Transverse colon (tissue), 4 donors: ENCODE data around the gene PRKCB. TPM values are rescaled to one million over a fixed set of nuclear protein-coding genes. Genes with fewer than 3 reads are reported as not detected.
A peak's percentile ranks its signal among the peaks of the same experiment; 100 is the strongest.

ENCODE experiments used
- DNase-seq: peaks from one replicate; pipeline ENCODE4 v3.0.0-alpha.2; 2019
- H3K27ac ChIP-seq, 4 donors: fragments of 200-600 bp; sonication (generic); 2 replicates each; pipeline ENCODE4 v1.5.1; 2016 to 2018; ENCODE audit warnings: inconsistent platforms in 4 of 4
- H3K27me3 ChIP-seq: fragments of 200-600 bp; sonication (generic); 2 replicates; pipeline ENCODE4 v1.5.1; 2017; ENCODE audit warnings: inconsistent platforms
- H3K36me3 ChIP-seq, 4 donors: fragments of 200-600 bp; sonication (generic); 2 replicates each; pipeline ENCODE4 v1.5.1; 2017 to 2019; ENCODE audit warnings: inconsistent platforms in 4 of 4
- H3K4me1 ChIP-seq, 4 donors: fragments of 200-600 bp; sonication (generic); 2 replicates each; pipeline ENCODE4 v1.5.1; 2017 to 2020; ENCODE audit warnings: inconsistent platforms in 4 of 4
- H3K4me3 ChIP-seq, 4 donors: fragments of 200-600 bp; sonication (generic); 1 replicate in 1 of 4; 2 replicates in 3 of 4; pipeline versions ENCODE4 v1.5.1 to v1.6.1; 2017 to 2019; ENCODE audit warnings: inconsistent platforms in 4 of 4
- H3K9me3 ChIP-seq, 2 donors: fragments of 200-600 bp; sonication (generic); 2 replicates each; pipeline ENCODE4 v1.5.1; 2017 to 2019; ENCODE audit warnings: inconsistent platforms in 2 of 2
- CTCF ChIP-seq, 5 experiments: fragments of 200-600 bp in 3 of 5; fragments of 450-650 bp in 2 of 5; sonication (generic) in 3 of 5; IDR thresholded peaks; 1 replicate in 2 of 5; 2 replicates in 3 of 5; pipeline ENCODE4 v1.5.1; 2016 to 2017; ENCODE audit warnings: antibody characterized with exemption in 5 of 5, inconsistent platforms in 3 of 5, mild to moderate bottlenecking in 2 of 5, moderate library complexity in 1 of 5
- EP300 ChIP-seq: sonication (generic); formaldehyde crosslinking; IDR thresholded peaks from one replicate; pipeline ENCODE4 v1.6.1; 2017; ENCODE audit warnings: antibody characterized with exemption, low read depth
- POLR2A ChIP-seq: fragments of 450-650 bp; IDR thresholded peaks from one replicate; pipeline ENCODE4 v1.6.1; 2016; ENCODE audit warnings: antibody characterized with exemption, mild to moderate bottlenecking, moderate library complexity
- POLR2AphosphoS5 ChIP-seq, 3 donors: sonication (generic); formaldehyde crosslinking; IDR thresholded peaks; one replicate each; pipeline ENCODE4 v1.6.1; 2016; ENCODE audit warnings: antibody characterized with exemption in 3 of 3
- WGBS, 2 donors: methylation state at CpG; one replicate each; pipeline ENCODE4 v1.1.5; 2018; ENCODE audit warnings: low coverage in 1 of 2; 5-methylcytosine and 5-hydroxymethylcytosine counted together
- in situ Hi-C, 4 donors: fragments of 200-750 bp; cut with MboI; loops; one replicate each; pipeline versions ENCODE4 v1.15.0 to v1.15.1; 2017; ENCODE audit warnings: low sequenced_read_pairs in 3 of 4, low pct_ligation_motif_present in 1 of 4, low pct_unique_long_range_greater_than_20kb in 1 of 4
- intact Hi-C: fragments of 100-400 bp; cut with DNase I; formaldehyde crosslinking; loops from one replicate; pipeline ENCODE4 v1.15.1; 2023; ENCODE audit warnings: low total_unique reads
- total RNA-seq, 4 donors: library from RNA; depleted of rRNA; stranded (reverse); fragments of >200 nt; gene quantifications; one replicate each; pipeline ENCODE4 v1.1.0, GENCODE V29; 2016

Gene PRKCB
- total RNA-seq, 4 donors from 2014 or later: 9.0 to 28.3 (median 15.2) TPM

DNA sequence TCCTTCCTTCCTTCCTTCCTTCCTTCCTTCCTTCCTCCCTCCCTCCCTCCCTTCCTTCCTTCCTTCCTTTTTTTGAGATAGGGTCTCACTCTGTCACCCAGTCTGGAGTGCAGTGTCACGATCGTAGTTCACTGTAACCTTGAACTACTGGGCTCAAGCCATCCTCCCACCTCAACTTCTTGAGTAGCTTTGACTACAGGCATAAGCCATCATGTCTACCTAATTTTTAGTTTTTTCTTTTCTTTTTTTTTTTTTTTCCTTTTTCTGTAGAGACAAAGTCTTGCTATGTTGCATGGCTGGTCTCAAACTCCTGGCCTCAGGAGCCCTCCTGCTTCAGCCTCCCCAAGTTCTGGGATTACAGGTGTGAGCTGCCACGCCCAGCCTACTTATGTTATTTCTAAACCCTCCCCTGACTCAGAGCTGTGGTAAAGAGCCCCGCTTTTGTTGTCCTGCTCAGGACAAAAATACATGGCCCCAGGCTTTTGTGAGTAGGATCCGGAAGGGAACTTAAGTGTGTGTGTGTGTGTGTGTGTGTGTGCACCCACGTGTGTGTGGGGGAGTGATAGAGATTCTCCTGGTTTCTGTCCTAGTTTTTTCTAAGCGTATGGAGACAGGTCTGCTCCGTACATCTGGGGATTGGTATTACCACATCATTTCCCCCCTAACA is 67.1 kb downstream of the PRKCB start:
- intact Hi-C loops (no loop called here), in situ Hi-C loops (no loop called here)
- Histone ChIP-seq H3K9me3 (no peaks in the 10 kb centered on the region), H3K4me1 (no peaks in the 10 kb centered on the region), H3K27me3 (no peaks in the 10 kb centered on the region), H3K27ac (peak overlapping the region in 1 of 4 donors; percentile 29), H3K4me3 (no peak overlapping the region), H3K36me3 (no peaks in the 10 kb centered on the region)
- 72 to 80% methylated on average over 1 to 8 of the region's 8 CpGs for WGBS, 2 donors
- TF ChIP-seq POLR2A (no peak), CTCF (IDR thresholded peaks at IDR 0.05) (no peak), POLR2AphosphoS5 (IDR thresholded peaks at IDR 0.05) (no peak), EP300 (no peak)
- no peak for DNase-seq

DNA sequence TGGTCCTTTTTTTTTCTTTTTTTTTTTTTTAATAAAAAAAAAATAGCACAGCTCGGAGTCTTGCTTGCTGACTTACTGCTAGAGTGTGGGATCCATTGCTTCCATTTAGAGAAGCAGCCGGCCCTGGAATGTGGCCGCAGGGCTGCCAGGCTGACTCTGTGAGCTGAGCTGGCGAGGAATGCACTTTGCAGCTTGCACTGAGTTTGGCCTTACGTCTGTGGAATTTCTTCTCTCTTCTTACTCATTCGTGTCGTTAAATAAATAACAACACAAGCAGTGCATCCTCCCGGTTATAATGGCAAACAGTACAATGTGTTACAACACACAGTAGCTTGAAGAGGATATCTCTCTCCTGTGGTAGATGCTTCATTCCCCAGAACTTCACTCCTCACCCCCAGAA is 69.2 kb downstream of the PRKCB start:
- Histone ChIP-seq H3K4me3 (no peak overlapping the region), H3K4me1 (no peaks in the 10 kb centered on the region), H3K9me3 (no peaks in the 10 kb centered on the region), H3K27ac (peak overlapping the region in 3 of 4 donors; percentile 58 to 82 (median 82)), H3K36me3 (no peaks in the 10 kb centered on the region), H3K27me3 (no peaks in the 10 kb centered on the region)
- peak; percentile 21 for DNase-seq
- in situ Hi-C loops (no loop called here), intact Hi-C loops (no loop called here)
- TF ChIP-seq POLR2AphosphoS5 (IDR thresholded peaks at IDR 0.05) (peak in 1 of 3 donors; percentile 13), CTCF (IDR thresholded peaks at IDR 0.05) (no peak)
- 54% methylated on average over 8 of the region's 8 CpGs; no CpG with 5 or more reads in 1 of the 2 donors for WGBS, 2 donors

GRCh38 chr16:23907457-23907902 is 71.7 kb downstream of the PRKCB start:
- H3K4me1 ChIP-seq: no peaks in the 10 kb centered on the region
- H3K36me3 ChIP-seq: no peaks in the 10 kb centered on the region
- no peaks in the 10 kb centered on the region for H3K9me3 ChIP-seq
- WGBS, 2 donors: 53 to 70% methylated on average over 2 to 5 of the region's 5 CpGs
- H3K27me3 ChIP-seq: no peaks in the 10 kb centered on the region
- TF ChIP-seq POLR2A: no peak
- no peak for TF ChIP-seq EP300
- TF ChIP-seq POLR2AphosphoS5 (IDR thresholded peaks at IDR 0.05): no peak
- no peak for TF ChIP-seq CTCF (IDR thresholded peaks at IDR 0.05)
- no peak overlapping the region for H3K4me3 ChIP-seq
- peak overlapping the region in 1 of 4 donors; percentile 1 for H3K27ac ChIP-seq
- in situ Hi-C loops: no loop called here
- no peak for DNase-seq
- intact Hi-C loops: no loop called here

- DNase-seq: no peak
- Histone ChIP-seq H3K27me3 (no peaks in the 10 kb centered on the region), H3K36me3 (no peaks in the 10 kb centered on the region), H3K4me1 (no peaks in the 10 kb centered on the region), H3K9me3 (no peaks in the 10 kb centered on the region), H3K4me3 (no peak overlapping the region), H3K27ac (peak overlapping the region in 1 of 4 donors; percentile 1)
- in situ Hi-C loops: no loop called here
- 56 to 92% methylated on average over 2 to 7 of the region's 7 CpGs for WGBS, 2 donors
- TF ChIP-seq EP300 (no peak), CTCF (IDR thresholded peaks at IDR 0.05) (no peak), POLR2A (no peak), POLR2AphosphoS5 (IDR thresholded peaks at IDR 0.05) (no peak)
- intact Hi-C loops: no loop called here
These were observed 72.1 kb downstream of the PRKCB start for GRCh38 chr16:23907903-23908302.
